GM19324 (cell line): ENCODE data around the gene CMTM2.

Experiments
- ATAC-seq: cut with Tn5 transposase; IDR thresholded peaks from one replicate; pipeline ENCODE4 v1.9.1; 2021; ENCODE audit warnings: mild to moderate bottlenecking, moderate library complexity; ENCODE audit not compliant: unreplicated experiment, low FRiP score

The CMTM2 gene

DNA sequence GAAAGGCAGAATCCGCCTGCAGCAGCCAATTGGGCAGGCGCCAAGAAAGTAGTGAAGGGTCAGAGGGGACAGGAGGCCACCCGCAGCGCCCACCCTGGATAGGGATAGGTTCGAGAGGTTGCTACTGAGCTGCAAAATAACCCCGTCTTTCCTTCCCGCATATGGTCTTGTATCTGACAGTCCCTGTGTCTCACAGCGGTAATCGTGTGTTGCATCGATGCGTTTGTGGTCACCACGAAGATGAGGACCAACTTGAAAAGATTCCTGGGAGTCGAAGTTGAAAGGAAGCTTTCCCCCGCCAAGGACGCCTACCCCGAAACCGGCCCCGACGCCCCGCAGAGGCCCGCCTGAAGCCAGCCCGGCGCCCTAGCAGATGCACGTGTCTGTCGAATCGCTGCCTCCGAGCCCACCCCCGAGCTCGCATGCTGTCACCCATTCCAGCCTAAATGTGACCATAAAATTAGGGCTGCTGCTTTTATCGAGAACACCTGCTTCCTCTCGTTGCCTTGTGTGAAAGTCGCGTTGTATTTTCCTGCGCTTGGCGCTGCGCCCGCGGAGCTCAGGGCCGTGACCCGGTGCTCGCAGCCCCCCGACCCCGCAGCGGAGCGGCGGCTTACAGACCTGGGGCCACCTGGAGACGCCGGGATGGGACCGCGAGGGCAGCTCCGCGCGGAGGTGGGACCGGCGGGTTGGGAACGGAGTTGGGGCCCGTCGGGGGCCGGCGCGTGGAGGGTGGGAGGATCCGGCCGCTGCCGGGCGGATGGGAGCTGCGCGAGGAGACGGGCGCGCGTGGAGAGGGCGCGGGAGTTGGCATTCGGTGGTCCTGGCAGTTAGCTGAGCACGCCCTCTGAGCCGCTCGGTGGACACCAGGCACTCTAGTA is at the start of gene CMTM2:
Gene CMTM2 (plus strand): TSS at position 813 of the 881 bp plus-strand sequence. CDS start 145 bp downstream, outside the sequence.
- ATAC-seq = no peak

DNA sequence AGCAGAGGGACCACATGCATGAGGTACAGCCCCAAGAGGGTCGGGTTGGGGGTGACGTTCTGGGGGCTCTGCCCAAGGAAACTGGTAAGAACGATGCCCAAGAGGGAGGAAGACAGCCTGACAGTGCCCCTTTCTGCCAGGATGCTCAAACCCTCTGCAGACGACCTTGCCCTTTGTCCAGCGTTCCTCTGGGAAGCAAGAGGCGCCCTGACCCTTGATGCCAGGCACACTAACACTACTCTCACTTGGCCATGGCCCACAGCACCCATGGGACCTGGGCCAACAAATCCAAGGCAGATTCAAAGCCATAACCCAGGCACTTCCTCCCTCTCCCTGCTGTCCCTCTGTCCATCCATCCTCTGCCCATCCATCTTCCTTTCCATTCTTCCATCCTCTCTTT is 49.8 kb upstream of the CMTM2 start:
- no peak for ATAC-seq

- no peak for ATAC-seq
These were observed 44.9 kb upstream of the CMTM2 start for GRCh38 chr16:66534376-66534799.

DNA sequence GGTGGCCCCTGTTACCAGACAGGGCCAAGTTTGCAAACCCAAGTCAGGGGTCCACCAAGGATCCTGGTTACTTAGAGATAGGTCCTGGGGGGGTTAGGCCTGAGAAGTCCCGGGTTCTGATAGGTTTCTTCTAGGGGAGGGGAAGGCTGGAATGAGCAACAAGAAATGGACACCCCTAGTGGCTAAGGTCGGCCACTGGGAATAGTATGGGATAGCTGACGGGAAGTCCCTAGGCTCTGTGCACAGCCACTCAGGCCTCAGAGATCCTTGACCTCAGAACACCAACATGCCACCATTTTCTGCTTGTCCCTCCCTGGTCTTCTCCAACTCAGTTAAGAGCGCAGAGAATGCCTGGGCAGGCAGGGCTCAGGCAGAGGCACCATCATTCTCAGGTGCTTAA is 42.7 kb upstream of the CMTM2 start:
- no peak for ATAC-seq

DNA sequence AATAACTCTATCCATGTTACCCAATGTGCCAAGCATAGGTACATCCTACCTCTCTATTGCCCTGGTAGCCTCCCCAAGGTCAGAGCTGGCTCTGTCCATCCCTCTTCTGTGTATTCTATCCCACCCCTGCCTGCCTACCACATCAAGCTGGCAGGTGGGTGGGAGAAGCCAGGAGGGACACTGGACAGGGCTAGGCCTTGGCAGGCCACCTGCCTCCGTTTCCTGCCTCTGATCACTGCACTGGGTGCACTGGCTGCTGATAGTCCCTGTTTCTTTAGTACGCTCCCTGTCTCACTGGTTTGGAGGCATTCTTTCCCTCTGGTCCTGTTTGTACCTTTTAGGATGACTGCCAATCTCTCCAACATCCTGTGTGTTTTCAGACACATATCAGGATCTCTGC is 42.0 kb upstream of the CMTM2 start:
- ATAC-seq = no peak

- no peak for ATAC-seq
These were observed 40.4 kb upstream of the CMTM2 start for GRCh38 chr16:66538910-66539309.

DNA sequence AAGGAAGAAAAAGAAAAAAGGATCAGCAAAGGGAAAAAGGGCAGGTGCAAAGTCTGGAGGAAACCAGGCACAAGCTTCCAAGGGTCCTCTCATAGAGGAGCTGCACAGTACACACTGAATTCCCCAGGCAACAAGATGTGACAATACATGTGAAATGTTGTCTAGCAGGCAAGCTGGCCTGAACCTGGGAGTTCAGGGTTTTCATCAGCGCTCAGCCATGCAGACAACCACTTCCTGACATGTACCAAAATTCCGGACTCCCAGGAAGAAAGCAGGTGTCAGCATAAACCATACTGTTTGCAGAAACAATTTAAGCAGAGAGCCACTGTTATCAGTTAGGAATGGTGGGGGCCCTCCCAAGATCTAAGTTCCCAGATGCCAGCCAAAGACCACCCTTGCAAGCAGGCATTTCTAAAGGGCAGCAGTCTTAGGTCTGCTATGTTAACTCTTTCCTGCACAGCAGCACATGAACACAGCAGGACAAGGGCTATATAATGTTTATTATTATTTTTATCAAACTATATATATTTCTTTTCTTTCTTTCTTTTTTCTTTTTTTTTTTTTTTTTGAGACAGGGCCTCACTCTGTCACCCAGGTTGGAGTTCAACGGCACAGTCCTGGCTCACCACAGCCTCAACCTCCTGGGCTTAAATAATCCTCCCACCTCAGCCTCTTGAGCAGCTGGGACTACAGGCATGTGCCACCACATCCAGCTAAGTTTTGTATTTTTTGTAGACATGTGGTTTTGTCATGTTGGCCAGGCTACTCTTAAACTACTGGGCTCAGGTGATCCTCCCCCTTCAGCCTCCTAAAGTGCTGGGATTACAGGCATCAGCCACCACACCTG is 39.4 kb upstream of the CMTM2 start:
- no peak for ATAC-seq

GRCh38 chr16:66541388-66542355 is 37.6 kb upstream of the CMTM2 start:
- no peak for ATAC-seq

GRCh38 chr16:66542396-66542795 is 36.9 kb upstream of the CMTM2 start:
- no peak for ATAC-seq

- ATAC-seq = no peak
These were observed 35.7 kb upstream of the CMTM2 start for GRCh38 chr16:66543541-66543940.

GRCh38 chr16:66544016-66544757 is 35.1 kb upstream of the CMTM2 start:
- no peak for ATAC-seq

DNA sequence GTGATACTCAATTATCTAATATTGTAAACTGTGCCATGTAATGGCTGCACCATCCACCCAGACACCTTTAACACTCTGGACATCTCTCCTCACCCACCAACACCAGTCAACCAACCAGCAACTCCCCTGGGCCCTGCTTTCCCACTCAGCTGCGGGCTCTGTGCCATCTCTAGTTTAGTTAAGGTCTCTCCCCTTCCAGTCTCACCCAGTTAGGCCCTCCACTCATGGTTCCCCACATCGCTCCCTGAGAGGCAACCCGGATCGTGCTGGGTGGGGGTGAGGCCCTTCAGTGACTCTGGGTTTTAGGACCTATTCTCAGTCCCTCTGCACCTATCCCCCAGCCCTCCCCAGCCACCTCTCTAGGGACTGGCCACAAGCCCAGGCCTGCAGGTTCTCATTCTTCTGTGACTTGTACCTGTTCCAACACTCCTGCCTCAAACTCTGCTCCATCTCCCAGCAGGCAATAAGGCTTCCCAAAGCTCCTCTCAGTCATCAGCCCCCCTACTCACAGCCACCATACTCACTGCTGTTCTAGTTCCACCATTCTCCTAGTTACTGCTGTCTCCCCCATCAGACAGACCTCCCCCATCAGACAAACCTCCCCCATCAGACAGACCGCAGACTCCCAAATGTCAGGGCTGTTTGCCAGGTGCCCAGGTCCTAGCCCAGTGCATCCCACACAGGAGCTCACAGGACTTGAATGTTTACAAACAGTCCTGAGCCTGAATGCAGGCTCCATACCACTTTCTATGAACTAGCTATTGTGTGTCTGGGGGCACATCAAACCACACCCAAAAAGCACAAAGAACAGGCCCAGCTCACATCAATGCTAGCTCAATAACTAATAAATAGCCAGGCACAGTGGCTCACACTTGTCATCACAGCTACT is 31.9 kb upstream of the CMTM2 start:
- no peak for ATAC-seq

GRCh38 chr16:66548068-66548467 is 31.2 kb upstream of the CMTM2 start:
- ATAC-seq = no peak

- ATAC-seq = no peak
These were observed 30.4 kb upstream of the CMTM2 start for GRCh38 chr16:66548868-66549267.

DNA sequence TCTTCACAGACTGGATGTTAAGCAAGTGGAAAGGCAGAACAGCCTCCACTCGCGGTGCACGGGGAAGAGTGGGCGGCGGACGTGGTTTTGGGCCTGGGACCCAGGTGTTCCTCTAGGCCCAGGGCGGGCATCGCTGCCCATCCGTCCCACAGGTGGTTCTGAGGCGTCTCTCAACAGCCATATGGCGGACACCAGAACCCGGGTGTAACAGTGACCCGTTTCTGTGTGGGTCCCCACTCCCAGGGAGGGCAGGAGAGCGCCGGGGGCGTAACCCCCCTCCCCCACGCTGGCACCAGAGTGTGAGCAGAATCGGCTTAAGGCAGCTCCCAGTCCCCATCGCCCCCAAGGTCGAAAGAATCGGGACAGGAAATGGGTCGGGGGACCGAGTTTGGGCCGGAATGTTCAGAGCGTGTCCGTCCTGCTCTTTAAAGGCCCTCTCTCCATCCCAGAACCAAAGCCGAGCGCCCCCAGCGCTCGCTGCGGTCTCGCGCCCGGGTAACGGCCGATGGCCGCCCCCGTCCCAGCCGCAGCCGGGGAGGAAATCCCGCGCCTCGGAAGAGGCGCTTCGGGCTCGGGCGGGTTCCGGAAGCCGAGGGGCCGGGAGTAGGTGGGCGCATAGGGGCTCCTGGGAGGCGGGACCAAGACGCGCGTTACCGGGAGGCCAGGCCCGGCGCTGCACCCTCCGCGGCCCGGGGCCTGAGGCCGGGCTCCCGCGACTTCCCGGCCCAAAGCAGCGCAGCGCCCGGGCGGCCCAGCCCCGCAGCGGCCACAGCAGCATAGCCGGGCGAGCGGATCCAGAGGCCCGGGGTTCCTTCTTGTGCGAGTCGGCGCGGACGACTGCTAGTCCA is 29.8 kb upstream of the CMTM2 start, which contains the start of gene TK2:
Gene TK2 (minus strand): TSS at position 839 of the 848 bp plus-strand sequence. CDS start 61 bp downstream, at position 778.
- no peak for ATAC-seq

GRCh38 chr16:66551348-66551759 is 27.9 kb upstream of the CMTM2 start:
- no peak for ATAC-seq

DNA sequence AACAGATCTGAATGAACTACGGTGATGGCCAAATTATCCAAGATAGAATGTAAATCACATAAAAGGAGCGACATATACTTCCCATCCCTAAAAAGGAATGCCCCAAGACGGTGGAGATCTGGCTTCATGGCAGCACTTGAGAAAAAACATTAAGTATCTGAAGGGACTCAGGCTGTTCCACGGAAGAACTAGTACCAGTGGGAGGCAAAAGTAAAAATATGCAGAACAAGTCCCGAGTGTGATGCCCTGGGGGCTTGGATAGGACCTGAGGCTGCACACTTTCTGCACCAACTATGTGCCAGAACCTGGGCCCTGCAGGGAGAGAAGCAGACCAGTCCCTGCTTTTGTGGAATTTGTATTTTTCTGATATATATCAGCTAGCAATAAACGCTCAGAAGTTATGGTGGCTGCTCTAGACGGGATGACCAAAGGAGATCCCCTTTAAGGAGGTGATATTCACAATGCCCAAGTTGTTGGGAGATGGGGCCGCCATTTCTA is 27.4 kb upstream of the CMTM2 start:
- ATAC-seq = no peak
